CD8-positive, alpha-beta memory T cell (primary cell): Measurements from ENCODE around the gene ANTXR1. TPM values are rescaled to one million over a fixed set of nuclear protein-coding genes. Genes with fewer than 3 reads are reported as not detected.

Experiments used
- CTCF ChIA-PET: fragments of 350-600 bp; sonication (Branson Sonifier 250); formaldehyde crosslinking; loops from one replicate; lab custom pipeline; 2021; ENCODE audit warnings: antibody characterized with exemption; lab: Charles Lee
- POLR2A ChIA-PET: fragments of 350-600 bp; sonication (Branson Sonifier 250); formaldehyde crosslinking; loops from one replicate; lab custom pipeline; 2021; ENCODE audit warnings: antibody characterized with exemption; lab: Charles Lee
- DNase-seq, 5 donors: peaks; one replicate each; pipeline versions ENCODE4 v3.0.0 to v3.0.0-alpha.2; 2020 to 2022; ENCODE audit warnings: mixed read lengths in 1 of 5
- H3K27ac ChIP-seq: one replicate; pipeline ENCODE4 v1.7.0; 2013; ENCODE audit warnings: low read depth, mild to moderate bottlenecking, low read length, moderate library complexity
- H3K27me3 ChIP-seq: 2 replicates; pipeline ENCODE4 v1.7.0; 2013; ENCODE audit warnings: low read length, mild to moderate bottlenecking; ENCODE audit not compliant: insufficient read depth, poor library complexity, severe bottlenecking
- H3K36me3 ChIP-seq: 2 replicates; pipeline ENCODE4 v1.7.0; 2013; ENCODE audit warnings: mild to moderate bottlenecking, low read length, moderate library complexity; ENCODE audit not compliant: insufficient read depth
- H3K4me1 ChIP-seq: 2 replicates; pipeline ENCODE4 v1.7.0; 2013; ENCODE audit warnings: mild to moderate bottlenecking, low read length, moderate library complexity; ENCODE audit not compliant: insufficient read depth
- H3K4me3 ChIP-seq: 2 replicates; pipeline ENCODE4 v1.7.0; 2013; ENCODE audit warnings: mild to moderate bottlenecking, low read length
- H3K9me3 ChIP-seq: 2 replicates; pipeline ENCODE4 v1.7.0; 2013; ENCODE audit warnings: mild to moderate bottlenecking, low read length
- H3K27ac Mint-ChIP-seq, 8 donors: one replicate each; pipeline ENCODE4 v1.8.0; 2020 to 2021; ENCODE audit warnings: mixed read lengths in 8 of 8, mild to moderate bottlenecking in 6 of 8, inconsistent platforms in 3 of 8, moderate library complexity in 3 of 8
- H3K27me3 Mint-ChIP-seq, 2 donors: one replicate each; pipeline ENCODE4 v1.8.0; 2020 to 2021; ENCODE audit warnings: mixed read lengths in 2 of 2, mild to moderate bottlenecking in 1 of 2, moderate library complexity in 1 of 2
- H3K36me3 Mint-ChIP-seq, 3 donors: one replicate each; pipeline ENCODE4 v1.8.0; 2020 to 2021; ENCODE audit warnings: mixed read lengths in 3 of 3, inconsistent platforms in 1 of 3, mild to moderate bottlenecking in 1 of 3
- H3K4me1 Mint-ChIP-seq, 3 donors: one replicate each; pipeline ENCODE4 v1.8.0; 2020 to 2021; ENCODE audit warnings: mixed read lengths in 3 of 3, inconsistent platforms in 1 of 3, mild to moderate bottlenecking in 1 of 3
- H3K4me3 Mint-ChIP-seq, 7 donors: one replicate each; pipeline ENCODE4 v1.8.0; 2020 to 2021; ENCODE audit warnings: mixed read lengths in 7 of 7, mild to moderate bottlenecking in 6 of 7, moderate library complexity in 4 of 7, inconsistent platforms in 2 of 7
- H3K9me3 Mint-ChIP-seq, 5 donors: one replicate each; pipeline ENCODE4 v1.8.0; 2020 to 2022; ENCODE audit warnings: mixed read lengths in 5 of 5, mild to moderate bottlenecking in 3 of 5, moderate library complexity in 2 of 5, inconsistent platforms in 1 of 5
- polyA plus RNA-seq: library from polyadenylated mRNA; unstranded; fragments of 300-500 nt; fragmentation: Illumina TruSeq; gene quantifications from one replicate; pipeline ENCODE4 v1.2.3, GENCODE V29; 2021
- total RNA-seq, 2 experiments: library from RNA; stranded (reverse); gene quantifications; one replicate each; pipeline ENCODE4 v1.2.3, GENCODE V29; 2021

ANTXR1 gene
- total and polyA plus RNA-seq, 3 experiments from 2014 or later = 0.22 to 0.27 TPM; not detected in 1

DNA sequence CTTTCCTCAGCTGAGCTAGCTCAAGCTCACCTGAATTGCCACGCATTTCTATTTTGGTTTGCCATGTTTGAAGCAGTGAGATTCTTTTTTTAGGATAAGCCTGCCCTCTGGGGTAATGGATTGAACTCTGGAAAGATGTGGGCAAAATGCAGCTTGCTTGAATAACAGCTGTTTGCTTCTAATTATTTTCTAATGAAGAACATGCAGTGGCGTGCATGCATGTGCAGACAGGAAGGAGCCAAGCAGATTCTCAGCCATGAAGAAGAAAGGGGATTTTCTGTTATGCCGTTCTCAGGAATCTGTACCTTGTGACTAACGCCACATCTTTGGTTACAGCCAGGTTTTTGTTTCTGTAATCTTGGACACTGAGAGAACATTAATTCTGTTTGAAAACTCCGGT lies 171.2 kb downstream of the ANTXR1 start:
- Mint-ChIP-seq H3K27me3 (peaks cover 4 to 56% of the 10 kb centered on the region in 2 donors), H3K9me3 (peaks cover 0 to 3% (median 0%) of the 10 kb centered on the region in 5 donors), H3K4me1 (no peaks in the 10 kb centered on the region), H3K4me3 (no peak overlapping the region), H3K27ac (no peak overlapping the region), H3K36me3 (no peaks in the 10 kb centered on the region)
- H3K9me3 ChIP-seq = no peaks in the 10 kb centered on the region
- ChIA-PET POLR2A (no interaction called here), CTCF (interaction anchor here (0.7 kb wide), 1 partner anchor 12 kb away, joined by 3 read pairs; no protein-coding TSS in a partner anchor)
- H3K27ac ChIP-seq = no peak overlapping the region
- no peak overlapping the region for H3K4me3 ChIP-seq
- no peak for DNase-seq
- H3K27me3 ChIP-seq = no peaks in the 10 kb centered on the region
- no peaks in the 10 kb centered on the region for H3K36me3 ChIP-seq
- H3K4me1 ChIP-seq = no peaks in the 10 kb centered on the region

DNA sequence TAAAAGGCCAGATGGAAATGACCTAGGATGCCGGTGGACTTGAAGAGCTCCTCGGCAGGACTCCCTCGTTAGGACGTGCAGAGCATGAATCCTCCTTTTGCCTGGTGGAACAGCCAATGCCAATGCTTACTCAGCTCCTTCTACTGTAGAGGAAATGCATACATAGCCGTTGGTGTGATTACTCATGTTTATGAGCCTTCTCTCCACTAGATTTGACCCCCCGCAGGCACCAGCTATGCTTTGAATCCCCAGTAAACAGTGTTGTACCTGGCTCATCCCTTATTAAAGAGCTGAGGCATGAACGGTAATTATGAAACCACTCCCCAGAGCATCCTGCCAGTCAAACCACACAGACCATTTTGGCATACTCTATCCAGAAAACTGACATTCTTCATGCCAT lies 172.8 kb downstream of the ANTXR1 start:
- H3K27ac ChIP-seq = no peak overlapping the region
- no peaks in the 10 kb centered on the region for H3K9me3 ChIP-seq
- no peaks in the 10 kb centered on the region for H3K36me3 ChIP-seq
- Mint-ChIP-seq H3K27ac (no peak overlapping the region), H3K4me3 (no peak overlapping the region), H3K27me3 (peaks cover 4 to 47% of the 10 kb centered on the region in 2 donors), H3K36me3 (no peaks in the 10 kb centered on the region), H3K9me3 (peaks cover 0 to 3% (median 0%) of the 10 kb centered on the region in 5 donors), H3K4me1 (no peaks in the 10 kb centered on the region)
- CTCF ChIA-PET = interaction anchor here (1.4 kb wide), 1 partner anchor 9 kb away, joined by 4 read pairs; no protein-coding TSS in a partner anchor
- H3K4me1 ChIP-seq = no peaks in the 10 kb centered on the region
- no peak overlapping the region for H3K4me3 ChIP-seq
- DNase-seq = no peak
- POLR2A ChIA-PET = no interaction called here
- H3K27me3 ChIP-seq = no peaks in the 10 kb centered on the region

DNA sequence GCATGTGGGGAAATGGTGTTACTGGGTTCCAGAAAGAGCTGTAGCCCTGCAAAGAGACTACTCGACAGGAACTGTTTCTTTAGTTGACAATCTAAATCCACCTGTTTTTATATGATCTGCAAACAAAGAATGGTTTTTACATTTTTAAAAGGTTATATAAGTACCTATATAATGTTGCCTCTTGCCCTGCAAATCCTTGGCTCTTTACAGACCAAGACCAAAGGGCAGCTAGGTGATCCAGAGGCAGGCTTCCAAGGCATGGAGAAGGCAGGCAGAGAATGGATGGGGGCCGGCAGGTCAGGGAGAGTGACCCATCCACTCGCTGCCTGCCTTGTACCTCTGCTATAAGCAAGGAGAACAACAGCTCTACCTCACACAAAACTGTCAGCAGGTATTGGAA lies 173.6 kb downstream of the ANTXR1 start:
- ChIA-PET CTCF (no interaction called here), POLR2A (no interaction called here)
- H3K36me3 ChIP-seq = no peaks in the 10 kb centered on the region

DNA sequence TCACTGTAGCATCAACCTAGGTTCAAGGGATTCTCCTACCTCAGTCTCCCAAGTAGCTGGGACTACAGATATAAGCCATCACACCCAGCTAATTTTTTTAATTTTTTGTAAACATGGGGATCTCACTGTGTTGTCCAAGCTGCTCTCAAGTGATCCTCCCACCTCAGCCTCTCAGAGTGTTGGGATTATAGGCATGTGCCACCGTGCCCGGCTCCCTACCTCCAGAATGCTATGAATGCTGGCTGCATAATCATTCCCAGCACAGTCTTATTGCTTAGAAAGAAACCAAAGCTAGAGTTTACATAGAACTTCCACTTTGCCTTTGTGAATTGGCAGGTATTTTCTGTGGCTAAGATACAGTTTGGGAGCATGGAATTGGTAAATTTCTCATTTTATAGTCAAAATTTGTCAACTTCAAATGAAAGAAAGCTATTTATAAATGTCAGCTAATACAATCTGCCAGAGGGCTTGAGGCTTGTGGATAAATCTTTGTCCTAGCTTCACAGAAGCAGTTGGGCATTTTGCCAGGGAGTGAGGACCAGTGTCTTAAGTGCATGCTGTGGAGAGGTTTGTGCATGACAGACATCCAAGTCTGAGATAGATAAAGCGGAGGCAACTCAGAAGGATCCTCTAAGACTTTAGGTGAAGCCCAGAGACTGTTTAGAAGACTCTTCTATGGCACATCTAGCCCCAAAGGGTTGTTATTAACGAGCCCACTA lies 175.4 kb downstream of the ANTXR1 start:
- DNase-seq = no peak
- H3K27me3 Mint-ChIP-seq = peaks cover 3 to 47% of the 10 kb centered on the region in 2 donors
- Histone ChIP-seq H3K4me1 (no peaks in the 10 kb centered on the region), H3K27ac (no peak overlapping the region), H3K27me3 (peaks cover 4% of the 10 kb centered on the region), H3K9me3 (no peaks in the 10 kb centered on the region), H3K4me3 (no peak overlapping the region), H3K36me3 (no peaks in the 10 kb centered on the region)
- H3K36me3 Mint-ChIP-seq = no peaks in the 10 kb centered on the region
- CTCF ChIA-PET = interaction anchor here (0.7 kb wide), 1 partner anchor 69 kb away, joined by 3 read pairs; no protein-coding TSS in a partner anchor
- peaks cover 0 to 3% (median 0%) of the 10 kb centered on the region in 5 donors for H3K9me3 Mint-ChIP-seq
- H3K4me3 Mint-ChIP-seq = no peak overlapping the region
- no peaks in the 10 kb centered on the region for H3K4me1 Mint-ChIP-seq
- POLR2A ChIA-PET = interaction anchor here (0.6 kb wide), 1 partner anchor 127 kb away, joined by 4 read pairs; no protein-coding TSS in a partner anchor
- no peak overlapping the region for H3K27ac Mint-ChIP-seq

More for the DNA sequence above, 173.6 kb downstream of the ANTXR1 start:
- Histone ChIP-seq H3K27ac (no peak overlapping the region), H3K27me3 (peaks cover 4% of the 10 kb centered on the region), H3K4me1 (no peaks in the 10 kb centered on the region), H3K9me3 (no peaks in the 10 kb centered on the region), H3K4me3 (no peak overlapping the region)
- no peak overlapping the region for H3K27ac Mint-ChIP-seq
- H3K9me3 Mint-ChIP-seq = peaks cover 0 to 3% (median 0%) of the 10 kb centered on the region in 5 donors
- H3K36me3 Mint-ChIP-seq = no peaks in the 10 kb centered on the region
- no peak overlapping the region for H3K4me3 Mint-ChIP-seq
- peaks cover 1 to 51% of the 10 kb centered on the region in 2 donors for H3K27me3 Mint-ChIP-seq
- DNase-seq = no peak
- H3K4me1 Mint-ChIP-seq = no peaks in the 10 kb centered on the region

DNA sequence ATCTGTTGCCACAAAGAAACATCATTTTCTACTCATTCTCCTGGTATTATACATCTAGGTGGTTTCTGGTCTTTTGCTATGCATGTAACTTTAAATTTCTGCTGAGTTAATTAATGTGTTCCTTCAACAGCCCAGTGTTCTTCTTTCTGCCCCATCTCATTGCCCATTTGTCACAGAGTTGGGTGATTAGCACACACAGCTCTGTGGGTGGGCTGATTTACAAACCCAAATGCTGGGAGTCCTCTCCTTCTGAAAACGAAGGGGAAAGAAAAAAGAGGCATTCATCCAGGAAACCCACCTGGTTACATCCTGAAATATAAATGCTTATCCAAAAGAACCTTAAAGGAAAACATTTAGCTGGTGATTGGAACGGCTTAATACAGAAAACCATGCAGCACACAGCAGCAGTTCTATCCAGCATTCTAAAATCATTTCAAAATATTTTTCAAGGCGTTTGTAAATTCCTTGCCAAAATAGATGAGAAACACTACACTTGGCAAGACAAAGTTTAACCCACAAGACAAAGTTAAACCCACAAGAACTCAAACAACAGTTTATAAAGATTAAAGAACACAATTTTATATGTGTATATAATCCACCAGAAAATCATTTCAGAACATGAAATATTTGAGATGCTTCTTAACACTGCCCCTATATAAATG lies 177.9 kb downstream of the ANTXR1 start:
- H3K27me3 ChIP-seq = peaks cover 4% of the 10 kb centered on the region
- Mint-ChIP-seq H3K4me1 (no peaks in the 10 kb centered on the region), H3K36me3 (no peaks in the 10 kb centered on the region), H3K27ac (no peak overlapping the region), H3K9me3 (no peaks in the 10 kb centered on the region), H3K4me3 (no peak overlapping the region), H3K27me3 (peaks cover 4 to 39% of the 10 kb centered on the region in 2 donors)
- POLR2A ChIA-PET = no interaction called here
- no peak for DNase-seq
- no peak overlapping the region for H3K27ac ChIP-seq
- CTCF ChIA-PET = no interaction called here
- H3K4me1 ChIP-seq = no peaks in the 10 kb centered on the region
- H3K36me3 ChIP-seq = no peaks in the 10 kb centered on the region
- no peak overlapping the region for H3K4me3 ChIP-seq
- H3K9me3 ChIP-seq = no peaks in the 10 kb centered on the region

DNA sequence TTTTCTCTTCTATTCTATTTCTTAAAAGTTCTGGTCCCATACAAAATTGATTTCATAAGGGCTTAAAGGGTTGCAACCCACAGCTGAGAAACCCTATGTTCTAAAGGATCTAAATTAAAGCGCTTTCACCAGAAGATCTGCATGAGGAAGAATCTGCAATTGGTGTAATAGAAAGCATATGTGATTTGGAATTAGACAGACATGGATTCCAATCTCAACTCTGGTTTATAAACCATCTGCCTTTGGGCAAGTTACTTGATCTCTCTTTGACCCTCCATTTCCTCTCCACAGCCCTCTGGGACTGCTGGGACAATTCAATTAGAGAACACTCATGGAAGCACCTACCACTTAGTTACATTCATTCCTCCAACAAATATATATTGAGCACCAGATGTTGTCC lies 178.7 kb downstream of the ANTXR1 start:
- POLR2A ChIA-PET = no interaction called here
- H3K27me3 Mint-ChIP-seq = peaks cover 4 to 32% of the 10 kb centered on the region in 2 donors

DNA sequence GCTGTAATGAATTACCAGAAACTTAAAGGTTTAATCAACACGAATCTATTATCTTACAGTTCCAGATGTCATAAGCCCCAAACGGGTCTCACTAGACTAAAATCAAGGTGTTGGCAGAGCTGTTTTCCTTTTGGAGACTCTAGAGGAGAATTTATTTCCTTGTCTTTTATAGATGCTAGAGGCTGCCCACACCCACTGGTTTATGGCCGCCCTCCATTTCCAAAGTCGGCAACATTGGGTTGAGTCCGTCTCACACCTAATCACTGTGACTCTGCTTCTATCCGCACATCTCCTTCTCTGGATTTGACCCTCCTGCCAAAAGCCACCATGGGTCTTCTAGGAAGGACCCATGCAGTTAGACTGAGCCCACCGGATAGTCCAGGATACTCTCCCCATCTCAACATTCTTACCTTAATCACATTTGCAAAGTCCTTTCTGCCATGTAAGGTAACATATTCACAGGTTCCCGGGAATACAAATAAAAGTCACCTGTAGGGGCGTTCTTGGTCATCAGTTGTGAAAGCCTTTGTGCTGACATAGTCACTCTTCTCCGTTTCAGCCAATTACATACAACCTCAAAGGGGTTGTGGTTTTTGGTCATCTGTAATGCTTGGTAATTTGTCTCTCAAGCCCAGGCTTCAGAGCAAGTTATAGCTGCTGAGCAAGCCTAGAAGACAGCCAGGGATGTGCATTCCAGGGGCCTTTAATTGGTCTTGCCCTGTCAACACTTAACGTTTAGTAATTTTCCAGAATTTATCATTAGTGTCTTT lies 179.4 kb downstream of the ANTXR1 start:
- no peaks in the 10 kb centered on the region for H3K9me3 Mint-ChIP-seq
- Histone ChIP-seq H3K27me3 (peaks cover 4% of the 10 kb centered on the region), H3K4me1 (no peaks in the 10 kb centered on the region), H3K9me3 (no peaks in the 10 kb centered on the region), H3K4me3 (no peak overlapping the region), H3K36me3 (no peaks in the 10 kb centered on the region), H3K27ac (no peak overlapping the region)
- POLR2A ChIA-PET = no interaction called here
- no peak overlapping the region for H3K27ac Mint-ChIP-seq
- no peak for DNase-seq
- peaks cover 4 to 24% of the 10 kb centered on the region in 2 donors for H3K27me3 Mint-ChIP-seq
- no peak overlapping the region for H3K4me3 Mint-ChIP-seq
- CTCF ChIA-PET = no interaction called here
- no peaks in the 10 kb centered on the region for H3K4me1 Mint-ChIP-seq
- H3K36me3 Mint-ChIP-seq = no peaks in the 10 kb centered on the region

More for the DNA sequence above, 178.7 kb downstream of the ANTXR1 start:
- H3K4me1 Mint-ChIP-seq = no peaks in the 10 kb centered on the region
- CTCF ChIA-PET = no interaction called here
- no peak overlapping the region for H3K27ac Mint-ChIP-seq
- Histone ChIP-seq H3K36me3 (no peaks in the 10 kb centered on the region), H3K27me3 (peaks cover 4% of the 10 kb centered on the region), H3K4me3 (no peak overlapping the region), H3K4me1 (no peaks in the 10 kb centered on the region), H3K27ac (no peak overlapping the region), H3K9me3 (no peaks in the 10 kb centered on the region)
- no peaks in the 10 kb centered on the region for H3K36me3 Mint-ChIP-seq
- H3K4me3 Mint-ChIP-seq = no peak overlapping the region
- H3K9me3 Mint-ChIP-seq = no peaks in the 10 kb centered on the region
- DNase-seq = no peak
